Left renal pelvis (tissue), 4 donors: ENCODE measurements around the gene SBF2. TPM values are rescaled to one million over a fixed set of nuclear protein-coding genes. Genes with fewer than 3 reads are reported as not detected.
"Not testable (repeated sequence)": the region's sequence is repeated elsewhere in the genome, so short reads cannot be mapped to it uniquely, and the experiment has no call there.

Experiments used
- DNase-seq, 4 donors: peaks; one replicate each; pipeline ENCODE4 v3.0.0-alpha.2; 2013; ENCODE audit warnings: low read depth in 4 of 4, low spot score in 3 of 4
- polyA plus RNA-seq, 4 donors: library from polyadenylated mRNA; unstranded; fragments of 120-200 nt; gene quantifications; one replicate each; pipeline ENCODE4 v1.2.1, GENCODE V29; 2013; ENCODE audit not compliant: insufficient read length in 4 of 4

SBF2 gene
- polyA plus RNA-seq, 4 donors: 43.2 to 51.3 (median 49.2) TPM

DNA sequence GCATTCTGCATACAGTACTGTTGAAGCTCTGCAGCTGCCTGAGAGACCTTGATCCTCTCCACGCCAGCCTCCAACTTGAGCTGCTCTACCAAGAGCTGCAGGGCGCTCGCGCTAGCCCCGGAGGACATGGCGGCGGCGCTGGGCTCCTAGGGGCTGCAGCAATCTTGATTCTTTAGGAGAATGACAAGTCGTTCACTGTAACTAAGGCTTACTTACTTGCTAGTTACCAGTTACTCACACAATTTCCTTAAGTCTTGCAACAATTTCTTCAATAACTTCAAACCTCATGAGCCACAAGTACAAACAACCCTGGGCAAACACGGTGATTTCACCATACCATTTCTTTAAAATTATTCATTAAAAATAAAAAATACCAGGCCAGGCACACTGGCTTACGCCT is 21.9 kb downstream of the SBF2 start:
- DNase-seq: no peak

- no peak for DNase-seq
Measured at GRCh38 chr11:10268746-10269488, 25.1 kb downstream of the SBF2 start.

DNA sequence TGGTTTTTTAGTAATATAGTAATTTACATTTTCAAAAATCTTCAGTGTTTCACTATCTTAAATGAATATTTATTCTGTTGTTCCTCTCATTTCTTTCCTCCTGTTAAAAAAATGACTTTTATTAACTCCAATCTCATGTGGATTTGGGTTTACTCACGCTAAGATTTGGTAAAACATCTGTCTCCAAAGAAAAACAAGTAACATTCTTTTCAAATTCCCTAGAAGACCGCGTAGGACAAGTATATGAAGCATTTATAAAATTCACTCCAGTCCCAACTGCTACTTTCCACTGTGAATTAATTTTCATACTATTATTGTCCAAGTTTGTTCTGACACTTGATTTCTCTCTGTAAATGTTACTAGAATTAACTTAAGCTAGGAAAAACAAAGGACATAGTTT is 26.2 kb downstream of the SBF2 start:
- no peak for DNase-seq

DNA sequence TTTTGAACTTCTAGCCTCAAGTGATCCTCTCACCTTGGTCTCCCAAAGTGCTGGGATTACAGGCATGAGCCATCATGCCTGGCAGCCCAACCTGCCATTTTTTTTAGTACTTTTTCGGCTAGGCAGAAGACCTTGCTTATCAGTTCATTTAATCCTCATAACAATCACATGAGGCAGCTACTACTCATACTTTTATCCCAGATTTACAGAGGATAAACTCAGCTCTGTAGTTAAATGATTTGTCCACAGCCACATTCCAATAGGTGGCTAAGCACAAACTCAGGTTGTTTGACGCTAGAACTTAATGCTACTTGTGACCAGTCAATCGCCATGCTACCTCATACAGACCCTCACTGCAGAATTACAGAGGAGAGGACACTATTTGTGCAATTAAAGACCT is 28.1 kb downstream of the SBF2 start:
- no peak for DNase-seq

GRCh38 chr11:10264716-10265115 is 29.3 kb downstream of the SBF2 start:
- DNase-seq: not testable (repeated sequence)

GRCh38 chr11:10263929-10264328 is 30.1 kb downstream of the SBF2 start:
- no peak for DNase-seq

GRCh38 chr11:10261821-10262220 is 32.2 kb downstream of the SBF2 start:
- no peak for DNase-seq

GRCh38 chr11:10257478-10257877 is 36.5 kb downstream of the SBF2 start:
- no peak for DNase-seq

DNA sequence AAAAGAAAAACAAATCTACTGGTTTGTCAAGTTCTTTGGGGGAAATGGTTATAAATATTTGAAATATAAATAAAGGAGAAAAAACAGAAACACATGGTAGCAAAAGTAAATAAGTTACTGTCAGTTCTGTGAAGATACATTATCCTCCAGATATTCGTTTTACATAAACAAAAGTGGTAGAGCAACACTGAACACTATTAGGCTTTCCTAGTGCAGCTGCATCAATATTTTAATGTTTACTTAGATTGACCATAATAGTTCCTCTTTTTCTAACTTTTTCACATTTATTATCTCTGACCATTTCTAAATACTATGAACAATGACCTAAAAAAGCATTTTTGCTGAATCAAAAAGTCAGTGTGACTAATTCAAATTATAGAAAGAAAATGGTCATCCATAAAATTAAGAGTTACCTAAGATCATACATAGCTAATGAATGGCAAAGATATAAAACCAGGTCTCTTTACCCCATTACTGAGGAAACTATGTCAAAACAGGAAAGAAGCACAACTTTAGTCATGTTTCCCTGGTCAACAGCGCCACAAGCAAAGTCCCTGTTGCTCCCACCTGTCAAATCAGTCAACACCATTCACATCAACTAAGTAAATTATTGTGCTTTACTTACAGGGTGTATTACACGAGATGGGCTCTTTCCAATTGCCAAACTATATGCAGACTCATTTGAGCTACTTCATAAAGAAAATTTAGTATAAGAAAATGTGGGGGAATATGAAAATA is 38.5 kb downstream of the SBF2 start:
- no peak for DNase-seq

- DNase-seq: not testable (repeated sequence)
Measured at GRCh38 chr11:10249448-10250131, 44.4 kb downstream of the SBF2 start.

GRCh38 chr11:10247011-10247410 is 47.0 kb downstream of the SBF2 start:
- DNase-seq: no peak

- no peak for DNase-seq
Measured at GRCh38 chr11:10243896-10244575, 50.0 kb downstream of the SBF2 start.

GRCh38 chr11:10236840-10237239 is 57.2 kb downstream of the SBF2 start:
- no peak for DNase-seq

DNA sequence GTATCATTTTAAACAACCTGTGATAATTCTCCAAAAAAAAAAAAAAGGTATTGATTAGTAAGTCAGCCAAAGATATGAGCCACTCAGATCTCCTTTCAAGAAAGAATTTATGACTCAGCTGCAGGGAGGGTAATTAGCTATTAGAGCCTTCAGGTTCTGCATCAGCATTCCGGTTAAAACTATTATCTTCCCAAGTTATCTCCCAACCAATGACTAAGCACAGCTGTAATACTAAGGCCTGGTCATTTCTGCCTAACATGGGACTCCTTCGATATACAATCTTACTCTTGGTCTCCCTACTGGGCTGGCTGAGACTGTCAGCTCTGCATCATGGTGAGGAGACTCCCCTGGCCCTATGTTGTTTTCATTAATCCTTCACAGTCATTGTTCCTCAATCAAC is 60.4 kb downstream of the SBF2 start:
- DNase-seq: no peak

GRCh38 chr11:10232756-10233155 is 61.3 kb downstream of the SBF2 start:
- no peak for DNase-seq

- DNase-seq: not testable (repeated sequence)
Measured at GRCh38 chr11:10231803-10232202, 62.2 kb downstream of the SBF2 start.

- DNase-seq: no peak
Measured at GRCh38 chr11:10225553-10225952, 68.5 kb downstream of the SBF2 start.

GRCh38 chr11:10222399-10222798 is 71.6 kb downstream of the SBF2 start:
- DNase-seq: no peak

GRCh38 chr11:10221342-10221741 is 72.7 kb downstream of the SBF2 start:
- DNase-seq: no peak

DNA sequence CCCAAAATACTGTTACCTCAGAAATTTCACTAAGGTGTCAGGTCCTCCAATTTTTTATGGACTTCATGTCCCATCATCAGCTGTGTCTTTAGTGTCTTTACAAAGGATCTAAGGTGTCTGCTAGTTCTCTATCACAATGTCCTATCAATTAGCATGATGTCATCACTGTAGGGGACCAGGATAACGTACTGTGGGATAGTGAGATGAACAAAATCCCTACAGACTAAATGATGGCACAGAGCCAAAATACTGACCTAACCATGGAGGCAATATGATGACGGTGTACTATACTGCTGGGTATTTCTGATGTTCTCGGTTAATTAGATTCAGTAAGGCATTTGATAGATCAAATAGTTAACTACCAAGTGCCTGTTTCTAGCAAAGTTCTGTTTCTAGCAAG is 82.5 kb downstream of the SBF2 start:
- DNase-seq: no peak

GRCh38 chr11:10209326-10209725 is 84.7 kb downstream of the SBF2 start:
- DNase-seq: no peak
